Subcutaneous abdominal adipose tissue (tissue), 5 donors: ENCODE measurements around the gene STK32C.
A peak's percentile ranks its signal among the peaks of the same experiment; 100 is the strongest.

ENCODE experiments used
- H3K27ac ChIP-seq: one replicate; pipeline ENCODE4 v1.7.0; 2013; ENCODE audit warnings: low read depth, mild to moderate bottlenecking, inconsistent platforms, low read length, moderate library complexity
- H3K27me3 ChIP-seq, 5 donors: one replicate each; pipeline ENCODE4 v1.7.0; 2013; ENCODE audit warnings: low read length in 5 of 5, inconsistent platforms in 1 of 5; ENCODE audit not compliant: control insufficient read depth in 5 of 5, insufficient read depth in 4 of 5
- H3K36me3 ChIP-seq, 5 donors: one replicate each; pipeline ENCODE4 v1.7.0; 2013; ENCODE audit warnings: low read length in 5 of 5; ENCODE audit not compliant: control insufficient read depth in 5 of 5, insufficient read depth in 5 of 5
- H3K4me1 ChIP-seq, 5 donors: one replicate each; pipeline ENCODE4 v1.7.0; 2013; ENCODE audit warnings: low read length in 5 of 5, mild to moderate bottlenecking in 3 of 5, moderate library complexity in 1 of 5; ENCODE audit not compliant: control insufficient read depth in 5 of 5, insufficient read depth in 5 of 5
- H3K4me3 ChIP-seq, 5 donors: one replicate each; pipeline ENCODE4 v1.7.0; 2013; ENCODE audit warnings: low read length in 5 of 5, low read depth in 1 of 5
- H3K9ac ChIP-seq, 5 donors: one replicate each; pipeline ENCODE4 v1.7.0; 2013; ENCODE audit warnings: low read length in 5 of 5, mild to moderate bottlenecking in 4 of 5, moderate library complexity in 3 of 5
- H3K9me3 ChIP-seq, 5 donors: one replicate each; pipeline ENCODE4 v1.7.0; 2013; ENCODE audit warnings: low read length in 5 of 5; ENCODE audit not compliant: control insufficient read depth in 5 of 5
- donor health status: healthy.
- donor health status: healthy.
- donor health status: healthy.
- donor health status: healthy.
- donor health status: healthy.

The STK32C gene

DNA sequence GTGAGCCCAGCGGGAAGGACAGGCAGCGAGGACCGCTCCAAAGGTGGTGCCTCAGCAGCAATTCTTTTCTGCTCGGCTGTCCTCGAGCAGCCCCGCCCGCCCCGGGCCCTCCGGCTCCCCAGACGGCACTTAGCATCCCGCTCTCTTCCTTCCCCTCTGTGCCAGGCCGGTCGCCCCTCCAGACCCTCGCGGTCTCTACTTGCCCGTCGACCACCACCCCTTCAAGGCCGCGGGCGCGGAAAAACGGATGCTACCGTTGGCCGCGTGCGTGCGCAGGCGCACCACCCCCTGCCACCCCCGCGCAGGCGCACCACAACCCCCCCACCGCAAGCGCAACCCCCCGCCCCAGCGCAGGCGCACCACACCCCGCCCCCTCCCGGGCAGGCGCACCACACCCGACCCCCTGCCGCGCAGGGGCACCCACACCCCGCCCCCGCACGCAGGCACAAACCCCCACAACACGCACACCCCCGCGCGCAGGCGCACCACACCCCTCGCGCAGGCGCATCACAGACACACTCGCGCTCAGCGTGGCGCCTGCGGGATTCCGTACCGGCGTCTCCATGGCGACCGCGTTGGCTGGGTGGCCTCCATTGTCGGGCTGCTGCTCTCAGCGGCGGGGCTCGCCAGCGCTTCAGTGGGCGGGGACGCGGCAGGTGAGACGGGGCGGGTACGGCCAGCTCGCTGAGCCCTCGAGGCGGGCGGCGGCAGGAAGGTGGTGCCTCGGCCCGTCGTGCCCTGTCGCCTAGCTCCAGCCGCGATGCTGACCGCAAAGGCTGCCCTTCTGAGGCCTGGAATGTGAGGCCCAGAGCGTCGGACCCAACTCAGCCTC is 24.1 kb upstream of the STK32C start, which contains the start of gene LRRC27:
Gene LRRC27, plus strand, starts transcription at position 593 of the 832 bp plus-strand sequence. CDS start 1,332 bp downstream, outside the sequence.
- Histone ChIP-seq H3K27ac (peak within 1 kb of the TSS; percentile 76), H3K36me3 (no peaks in the 10 kb centered on the region), H3K27me3 (no peaks in the 10 kb centered on the region), H3K4me3 (peak within 1 kb of the TSS; percentile 84 to 98 (median 90)), H3K9ac (peak within 1 kb of the TSS; percentile 68 to 87 (median 83)), H3K9me3 (no peaks in the 10 kb centered on the region), H3K4me1 (peaks cover 3 to 58% (median 44%) of the 10 kb centered on the region in 5 donors)

DNA sequence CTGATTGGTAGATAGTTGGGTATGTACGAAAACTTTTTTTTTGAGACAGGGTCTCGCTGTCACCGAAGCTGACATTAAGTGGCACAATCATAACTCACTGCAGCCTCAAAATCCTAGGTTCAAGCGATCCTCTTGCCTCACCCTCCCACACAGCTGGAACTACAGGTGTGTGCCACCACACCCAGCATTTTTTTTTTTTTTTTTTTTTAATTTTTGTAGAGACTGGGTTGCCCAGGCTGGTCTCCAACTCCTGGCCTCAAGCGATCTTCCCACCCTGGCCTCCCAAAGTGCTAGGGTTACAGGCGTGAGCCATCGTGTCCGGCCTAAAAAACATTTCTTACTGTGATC is 22.7 kb upstream of the STK32C start:
- H3K4me1 ChIP-seq, result peaks cover 3 to 52% (median 38%) of the 10 kb centered on the region in 5 donors
- peak overlapping the region; percentile 4 for H3K27ac ChIP-seq
- H3K27me3 ChIP-seq, result no peaks in the 10 kb centered on the region
- peak overlapping the region; percentile 52 to 98 (median 57) for H3K4me3 ChIP-seq
- peak overlapping the region in 1 of 5 donors; percentile 33 for H3K9ac ChIP-seq
- no peaks in the 10 kb centered on the region for H3K9me3 ChIP-seq
- H3K36me3 ChIP-seq, result peaks cover 0 to 3% (median 0%) of the 10 kb centered on the region in 5 donors

DNA sequence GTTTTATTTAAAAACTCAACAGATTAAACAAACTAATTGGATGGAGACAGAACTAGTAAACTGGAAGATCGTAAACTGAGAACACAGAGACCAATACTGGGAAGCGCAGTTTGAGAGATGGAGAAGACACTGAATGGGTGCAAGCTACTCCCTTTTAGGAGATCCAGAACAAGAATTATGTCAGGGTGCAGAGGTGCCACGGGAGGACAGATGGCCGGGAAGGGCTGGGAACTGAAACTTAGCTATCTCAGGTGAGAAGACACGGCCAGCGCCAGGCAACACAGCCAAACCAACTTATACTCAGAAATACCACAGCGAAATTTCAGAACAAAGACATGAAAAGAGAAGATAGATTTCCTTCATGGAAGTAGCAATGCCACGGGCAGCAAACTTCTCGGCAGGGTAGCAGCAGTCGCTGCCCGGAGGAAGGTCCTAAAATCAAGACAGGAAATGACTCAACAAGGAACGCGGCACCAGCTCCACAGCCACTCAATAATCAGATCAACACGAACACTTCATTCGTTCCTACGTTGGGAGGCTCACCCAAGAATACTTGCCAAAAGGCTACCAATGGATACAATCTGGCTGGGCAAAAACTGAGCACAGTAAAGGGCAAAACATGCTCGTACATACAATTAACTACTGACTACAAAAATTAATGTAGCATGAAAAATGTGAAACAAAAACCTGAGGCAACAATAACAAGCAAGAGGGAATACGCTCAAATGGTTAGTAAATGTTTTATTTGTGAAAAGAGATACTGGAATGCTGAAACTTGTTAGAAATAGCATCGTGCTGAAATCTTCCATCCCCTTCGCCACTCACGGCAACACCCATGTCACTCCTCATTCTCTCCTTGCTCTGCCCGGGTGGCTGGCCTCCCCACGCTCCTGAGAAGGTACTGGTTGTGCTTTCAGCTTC is 22.1 kb upstream of the STK32C start:
- H3K27ac ChIP-seq, result peak overlapping the region; percentile 55
- no peaks in the 10 kb centered on the region for H3K9me3 ChIP-seq
- peaks cover 3 to 52% (median 38%) of the 10 kb centered on the region in 5 donors for H3K4me1 ChIP-seq
- H3K36me3 ChIP-seq, result peaks cover 0 to 3% (median 0%) of the 10 kb centered on the region in 5 donors
- H3K9ac ChIP-seq, result peak overlapping the region in 1 of 5 donors; percentile 33
- peak overlapping the region; percentile 11 to 98 (median 55) for H3K4me3 ChIP-seq
- H3K27me3 ChIP-seq, result no peaks in the 10 kb centered on the region

GRCh38 chr10:132328738-132329137 is 21.0 kb upstream of the STK32C start:
- H3K9me3 ChIP-seq, result no peaks in the 10 kb centered on the region
- H3K4me1 ChIP-seq, result peaks cover 3 to 52% (median 38%) of the 10 kb centered on the region in 5 donors
- H3K27ac ChIP-seq, result no peak overlapping the region
- no peaks in the 10 kb centered on the region for H3K27me3 ChIP-seq
- no peak overlapping the region for H3K9ac ChIP-seq
- peaks cover 0 to 6% (median 0%) of the 10 kb centered on the region in 5 donors for H3K36me3 ChIP-seq
- H3K4me3 ChIP-seq, result peak overlapping the region in 1 of 5 donors; percentile 15

DNA sequence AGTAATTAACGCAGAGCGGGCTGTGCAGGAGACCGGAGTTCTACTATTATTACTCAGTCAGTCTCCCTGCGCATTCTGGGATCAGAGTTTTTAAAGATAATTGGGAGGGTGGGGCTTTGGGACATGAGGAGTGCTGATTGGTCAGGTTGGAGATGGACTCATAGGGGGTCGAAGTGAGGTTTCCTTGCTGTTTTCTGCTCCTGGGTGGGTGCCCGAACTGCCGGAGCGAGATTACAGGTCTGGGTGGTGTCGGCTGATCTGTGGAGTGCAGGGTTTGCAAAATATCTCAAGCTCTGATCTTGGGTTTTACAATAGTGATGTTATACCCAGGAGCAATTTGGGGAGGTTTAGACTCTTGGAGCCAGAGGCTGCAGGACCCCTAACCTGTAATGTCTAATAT is 20.4 kb upstream of the STK32C start:
- no peaks in the 10 kb centered on the region for H3K9me3 ChIP-seq
- H3K9ac ChIP-seq, result no peak overlapping the region
- H3K27ac ChIP-seq, result no peak overlapping the region
- peaks cover 3 to 52% (median 39%) of the 10 kb centered on the region in 5 donors for H3K4me1 ChIP-seq
- H3K27me3 ChIP-seq, result no peaks in the 10 kb centered on the region
- H3K4me3 ChIP-seq, result no peak overlapping the region
- peaks cover 0 to 6% (median 0%) of the 10 kb centered on the region in 5 donors for H3K36me3 ChIP-seq

- no peak overlapping the region for H3K27ac ChIP-seq
Observed at GRCh38 chr10:132326925-132327324, 19.2 kb upstream of the STK32C start.

DNA sequence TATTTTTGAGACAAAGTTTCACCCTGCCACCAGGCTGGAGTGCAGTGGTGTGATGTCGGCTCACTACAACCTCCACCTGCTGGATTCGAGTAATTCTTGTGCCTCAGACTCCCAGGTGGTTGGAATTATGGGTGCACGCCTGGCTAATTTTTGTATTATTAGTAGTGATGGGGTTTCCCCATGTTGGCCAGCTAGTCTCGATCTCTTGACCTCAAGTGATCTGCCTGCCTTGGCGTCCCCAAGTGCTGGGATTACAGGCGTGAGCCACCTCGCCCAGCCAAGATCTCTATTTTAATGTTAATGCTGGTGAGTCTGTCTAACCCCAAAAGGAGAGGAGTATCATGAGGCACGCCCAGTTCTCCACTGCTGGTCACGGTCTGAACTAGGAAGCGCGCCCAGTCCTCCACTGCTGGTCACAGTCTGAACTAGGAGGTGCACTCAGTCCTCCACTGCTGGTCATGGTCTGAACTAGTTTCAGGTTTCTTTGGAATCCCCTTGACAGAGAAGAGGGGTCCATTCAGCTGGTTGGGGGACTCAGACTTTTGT is 18.7 kb upstream of the STK32C start:
- peaks cover 0 to 48% (median 39%) of the 10 kb centered on the region in 5 donors for H3K4me1 ChIP-seq
- H3K36me3 ChIP-seq, result peaks cover 0 to 6% (median 0%) of the 10 kb centered on the region in 5 donors
- H3K27ac ChIP-seq, result no peak overlapping the region
- no peak overlapping the region for H3K9ac ChIP-seq
- no peaks in the 10 kb centered on the region for H3K27me3 ChIP-seq
- no peaks in the 10 kb centered on the region for H3K9me3 ChIP-seq
- H3K4me3 ChIP-seq, result no peak overlapping the region

More at GRCh38 chr10:132326925-132327324, 19.2 kb upstream of the STK32C start:
- Histone ChIP-seq H3K36me3 (peaks cover 0 to 6% (median 0%) of the 10 kb centered on the region in 5 donors), H3K9me3 (no peaks in the 10 kb centered on the region), H3K4me1 (peaks cover 0 to 49% (median 39%) of the 10 kb centered on the region in 5 donors), H3K27me3 (no peaks in the 10 kb centered on the region), H3K9ac (no peak overlapping the region), H3K4me3 (no peak overlapping the region)

DNA sequence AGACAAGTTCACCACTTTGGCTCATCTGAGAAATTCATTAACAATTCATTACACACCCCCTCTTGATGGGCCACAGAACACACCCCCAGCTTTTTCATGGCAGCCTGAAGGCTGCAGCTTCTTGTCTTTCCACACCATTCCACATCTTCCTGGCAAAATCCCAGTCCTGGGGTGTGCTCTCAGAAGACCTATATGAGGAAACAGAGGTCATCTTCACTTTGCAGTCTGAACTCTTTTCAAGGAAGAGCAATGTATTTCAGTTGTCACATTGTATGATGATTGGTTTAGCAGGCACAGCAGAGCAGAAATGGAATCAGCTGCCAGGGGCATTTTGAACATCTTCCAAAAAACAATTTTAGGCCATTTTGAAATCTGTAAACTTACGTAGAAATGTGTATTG is 16.4 kb upstream of the STK32C start:
- peaks cover 0 to 31% (median 23%) of the 10 kb centered on the region in 5 donors for H3K4me1 ChIP-seq
- no peaks in the 10 kb centered on the region for H3K9me3 ChIP-seq
- peaks cover 0 to 6% (median 0%) of the 10 kb centered on the region in 5 donors for H3K36me3 ChIP-seq
- no peak overlapping the region for H3K4me3 ChIP-seq
- no peaks in the 10 kb centered on the region for H3K27me3 ChIP-seq
- no peak overlapping the region for H3K9ac ChIP-seq
- H3K27ac ChIP-seq, result no peak overlapping the region

GRCh38 chr10:132322586-132323048 is 14.9 kb upstream of the STK32C start:
- H3K9ac ChIP-seq, result no peak overlapping the region
- peaks cover 0 to 6% (median 0%) of the 10 kb centered on the region in 5 donors for H3K36me3 ChIP-seq
- H3K27me3 ChIP-seq, result no peaks in the 10 kb centered on the region
- no peak overlapping the region for H3K27ac ChIP-seq
- no peaks in the 10 kb centered on the region for H3K9me3 ChIP-seq
- peaks cover 0 to 17% (median 14%) of the 10 kb centered on the region in 5 donors for H3K4me1 ChIP-seq
- peak overlapping the region in 1 of 5 donors; percentile 22 for H3K4me3 ChIP-seq
